Natural killer cell (primary cell): ENCODE measurements around the gene TMEM184A. TPM values are rescaled to one million over a fixed set of nuclear protein-coding genes. Genes with fewer than 3 reads are reported as not detected.
"Not testable (repeated sequence)": the region's sequence is repeated elsewhere in the genome, so short reads cannot be mapped to it uniquely, and the experiment has no call there.

Source experiments
- ATAC-seq, 3 donors: fragments of 150-1000 bp in 2 of 3; fragments of 200-7000 bp in 1 of 3; cut with Tn5 transposase; 1 replicate in 1 of 3; 2 replicates in 2 of 3; pipeline ENCODE4 v1.10.0; 2021; ENCODE audit warnings: mild to moderate bottlenecking in 2 of 3, moderate library complexity in 2 of 3
- DNase-seq, 2 donors: peaks; one replicate each; pipeline versions ENCODE4 v3.0.0 to v3.0.0-alpha.2; 2013 to 2021; ENCODE audit warnings: mixed read lengths in 1 of 2
- H3K27ac ChIP-seq: one replicate; pipeline ENCODE4 v1.5.1; 2013; ENCODE audit warnings: mild to moderate bottlenecking, low read length
- H3K27me3 ChIP-seq: one replicate; pipeline ENCODE4 v1.6.1; 2013; ENCODE audit warnings: low read length; ENCODE audit not compliant: control insufficient read depth, insufficient read depth
- H3K36me3 ChIP-seq: one replicate; pipeline ENCODE4 v1.6.1; 2013; ENCODE audit warnings: low read length; ENCODE audit not compliant: control insufficient read depth, insufficient read depth
- H3K4me1 ChIP-seq: one replicate; pipeline ENCODE4 v1.6.1; 2013; ENCODE audit warnings: low read length; ENCODE audit not compliant: control insufficient read depth, insufficient read depth
- H3K4me3 ChIP-seq: one replicate; pipeline ENCODE4 v1.5.1; 2013; ENCODE audit warnings: low read length
- H3K9me3 ChIP-seq: one replicate; pipeline ENCODE4 v1.6.1; 2013; ENCODE audit warnings: low read length; ENCODE audit not compliant: control insufficient read depth, insufficient read depth
- H3K27ac Mint-ChIP-seq, 2 donors: one replicate each; pipeline ENCODE4 v1.8.0; 2022; ENCODE audit warnings: mild to moderate bottlenecking in 2 of 2, mixed read lengths in 2 of 2, moderate library complexity in 1 of 2
- H3K27me3 Mint-ChIP-seq, 2 donors: one replicate each; pipeline ENCODE4 v1.8.0; 2022; ENCODE audit warnings: low read depth in 2 of 2, mixed read lengths in 2 of 2
- H3K36me3 Mint-ChIP-seq: one replicate; pipeline ENCODE4 v1.8.0; 2022; ENCODE audit warnings: mixed read lengths
- H3K4me1 Mint-ChIP-seq, 2 donors: one replicate each; pipeline ENCODE4 v1.8.0; 2022; ENCODE audit warnings: mixed read lengths in 2 of 2
- H3K4me3 Mint-ChIP-seq: one replicate; pipeline ENCODE4 v1.8.0; 2022; ENCODE audit warnings: mild to moderate bottlenecking, moderate library complexity, mixed read lengths
- H3K9me3 Mint-ChIP-seq, 2 donors: one replicate each; pipeline ENCODE4 v1.8.0; 2022; ENCODE audit warnings: mixed read lengths in 2 of 2
- WGBS: methylation state at CpG from one replicate; pipeline ENCODE4 v1.1.7; 2013; ENCODE audit warnings: missing lambda C conversion rate; ENCODE audit not compliant: insufficient coverage; 5-methylcytosine and 5-hydroxymethylcytosine counted together
- intact Hi-C: fragments of 100-400 bp; cut with micrococcal nuclease; formaldehyde crosslinking; loops from one replicate; pipeline ENCODE4 v1.14.2; 2022
- total RNA-seq, 4 donors: library from RNA; stranded (reverse); fragments of 120-200 nt in 1 of 4; gene quantifications; one replicate each; pipeline versions ENCODE4 v1.2.3 to v1.2.4, GENCODE V29; 2013 to 2022
- TF ChIP-seq, protein P1 (sequence below): fragments of 200-600 bp; IDR thresholded peaks from one replicate; pipeline ENCODE4 v1.8.0; 2022; ENCODE audit warnings: antibody characterized with exemption

TMEM184A gene
- total RNA-seq, 3 donors from 2014 or later (not counting 1 experiment from before 2014, with no cell fraction given), result 0.14 TPM; not detected in 2

- H3K27me3 Mint-ChIP-seq, result no peaks in the 10 kb centered on the region
- peaks cover 0 to 6% of the 10 kb centered on the region in 2 donors for H3K4me1 Mint-ChIP-seq
- no peaks in the 10 kb centered on the region for H3K27me3 ChIP-seq
- DNase-seq (no peak), ATAC-seq (no peak)
- intact Hi-C loops, result no loop called here
- H3K4me1 ChIP-seq, result no peaks in the 10 kb centered on the region
- no peak overlapping the region for H3K4me3 ChIP-seq
- no peaks in the 10 kb centered on the region for H3K36me3 Mint-ChIP-seq
- H3K27ac ChIP-seq, result no peak overlapping the region
- H3K9me3 Mint-ChIP-seq, result no peaks in the 10 kb centered on the region
- no peaks in the 10 kb centered on the region for H3K36me3 ChIP-seq
- 96% methylated on average over 18 of the region's 18 CpGs for WGBS
- H3K9me3 ChIP-seq, result no peaks in the 10 kb centered on the region
- no peak overlapping the region for H3K27ac Mint-ChIP-seq
- no peak overlapping the region for H3K4me3 Mint-ChIP-seq
- TF ChIP-seq, protein P1, sequence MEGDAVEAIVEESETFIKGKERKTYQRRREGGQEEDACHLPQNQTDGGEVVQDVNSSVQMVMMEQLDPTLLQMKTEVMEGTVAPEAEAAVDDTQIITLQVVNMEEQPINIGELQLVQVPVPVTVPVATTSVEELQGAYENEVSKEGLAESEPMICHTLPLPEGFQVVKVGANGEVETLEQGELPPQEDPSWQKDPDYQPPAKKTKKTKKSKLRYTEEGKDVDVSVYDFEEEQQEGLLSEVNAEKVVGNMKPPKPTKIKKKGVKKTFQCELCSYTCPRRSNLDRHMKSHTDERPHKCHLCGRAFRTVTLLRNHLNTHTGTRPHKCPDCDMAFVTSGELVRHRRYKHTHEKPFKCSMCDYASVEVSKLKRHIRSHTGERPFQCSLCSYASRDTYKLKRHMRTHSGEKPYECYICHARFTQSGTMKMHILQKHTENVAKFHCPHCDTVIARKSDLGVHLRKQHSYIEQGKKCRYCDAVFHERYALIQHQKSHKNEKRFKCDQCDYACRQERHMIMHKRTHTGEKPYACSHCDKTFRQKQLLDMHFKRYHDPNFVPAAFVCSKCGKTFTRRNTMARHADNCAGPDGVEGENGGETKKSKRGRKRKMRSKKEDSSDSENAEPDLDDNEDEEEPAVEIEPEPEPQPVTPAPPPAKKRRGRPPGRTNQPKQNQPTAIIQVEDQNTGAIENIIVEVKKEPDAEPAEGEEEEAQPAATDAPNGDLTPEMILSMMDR, result no peak
These were observed 28.7 kb upstream of the TMEM184A start for GRCh38 chr7:1584700-1585099.

- H3K4me1 Mint-ChIP-seq, result peaks cover 0 to 16% of the 10 kb centered on the region in 2 donors
- H3K27me3 Mint-ChIP-seq, H3K4me3 ChIP-seq, H3K27ac ChIP-seq, H3K36me3 Mint-ChIP-seq, H3K9me3 Mint-ChIP-seq, H3K27me3 ChIP-seq, H3K36me3 ChIP-seq, H3K27ac Mint-ChIP-seq, H3K4me3 Mint-ChIP-seq, H3K9me3 ChIP-seq, intact Hi-C loops, DNase-seq, ATAC-seq, H3K4me1 ChIP-seq: not testable (repeated sequence)
- WGBS, result 90% methylated on average over 17 of the region's 19 CpGs
These were observed 27.4 kb upstream of the TMEM184A start for GRCh38 chr7:1583241-1583930.

DNA sequence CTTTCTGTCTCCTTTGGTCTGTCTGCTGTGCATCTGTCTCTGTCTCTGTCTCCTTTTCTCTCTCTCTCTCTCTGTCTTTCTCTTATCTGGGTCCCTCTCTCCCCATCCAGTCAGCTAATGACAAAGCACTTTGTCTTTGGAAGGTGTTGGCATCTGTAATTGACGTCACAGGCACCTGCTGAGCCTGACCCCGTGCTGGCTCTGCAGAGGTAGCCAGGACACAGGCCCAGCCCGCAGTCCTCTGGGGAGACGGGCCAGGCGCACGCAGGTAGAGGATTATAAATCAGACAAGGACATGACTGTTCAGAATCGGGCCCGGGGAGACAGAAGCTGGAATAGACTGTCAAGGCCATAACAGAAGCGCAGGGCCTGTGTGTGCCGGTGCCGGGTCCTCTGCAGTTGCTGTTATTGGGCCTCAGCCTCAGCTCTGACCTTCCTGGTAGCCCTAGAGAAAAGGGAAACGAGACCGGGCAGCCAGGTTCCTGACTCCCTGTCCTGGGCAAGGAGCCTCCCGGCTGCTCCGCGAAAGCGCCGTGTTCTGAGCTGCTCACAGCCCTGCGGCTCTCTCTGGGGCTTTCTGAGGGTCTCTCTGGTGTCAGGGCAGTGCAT, 24.5 kb upstream of the TMEM184A start:
- peaks cover 0 to 18% of the 10 kb centered on the region in 2 donors for H3K4me1 Mint-ChIP-seq
- H3K36me3 ChIP-seq, result no peaks in the 10 kb centered on the region
- no peak overlapping the region for H3K27ac ChIP-seq
- intact Hi-C loops, result no loop called here
- WGBS, result 95% methylated on average over 19 of the region's 19 CpGs
- TF ChIP-seq, protein P1, result no peak
- DNase-seq, result no peak
- H3K27ac Mint-ChIP-seq, result no peak overlapping the region
- H3K27me3 Mint-ChIP-seq, result no peaks in the 10 kb centered on the region
- no peak for ATAC-seq
- no peaks in the 10 kb centered on the region for H3K9me3 Mint-ChIP-seq
- H3K4me1 ChIP-seq, result peaks cover 4% of the 10 kb centered on the region
- no peaks in the 10 kb centered on the region for H3K36me3 Mint-ChIP-seq
- H3K4me3 Mint-ChIP-seq, result no peak overlapping the region
- no peaks in the 10 kb centered on the region for H3K9me3 ChIP-seq
- H3K4me3 ChIP-seq, result no peak overlapping the region
- no peaks in the 10 kb centered on the region for H3K27me3 ChIP-seq

- Histone ChIP-seq H3K9me3 (no peaks in the 10 kb centered on the region), H3K4me3 (no peak overlapping the region), H3K27ac (no peak overlapping the region), H3K4me1 (peaks cover 4% of the 10 kb centered on the region), H3K27me3 (no peaks in the 10 kb centered on the region), H3K36me3 (no peaks in the 10 kb centered on the region)
- H3K9me3 Mint-ChIP-seq, result no peaks in the 10 kb centered on the region
- peaks cover 0 to 18% of the 10 kb centered on the region in 2 donors for H3K4me1 Mint-ChIP-seq
- no peaks in the 10 kb centered on the region for H3K36me3 Mint-ChIP-seq
- H3K4me3 Mint-ChIP-seq, result no peak overlapping the region
- H3K27me3 Mint-ChIP-seq, result no peaks in the 10 kb centered on the region
- H3K27ac Mint-ChIP-seq, result no peak overlapping the region
- TF ChIP-seq, protein P1, result peak; percentile 89
- DNase-seq (peak; percentile 66 to 83), ATAC-seq (peak; percentile 87 to 99 (median 99))
- intact Hi-C loops, result loop anchor here (1.0 to 10.0 kb wide), 2 partner anchors 665 to 769 kb away; partner anchors contain the start of genes MRM2 and NUDT1
- WGBS, result 33% methylated on average over 12 of the region's 14 CpGs
These were observed 23.7 kb upstream of the TMEM184A start for GRCh38 chr7:1579481-1580421.
